Thyroid gland (tissue), 4 donors: ENCODE results near the gene ZC3HAV1L.

Experiments used
- POLR2A ChIP-seq, 2 donors: fragments of 450-650 bp; IDR thresholded peaks; one replicate each; pipeline ENCODE4 v1.6.1; 2017; ENCODE audit warnings: antibody characterized with exemption in 2 of 2, mild to moderate bottlenecking in 2 of 2, moderate library complexity in 1 of 2
- TF ChIP-seq, protein P1 (sequence below), 6 experiments: fragments of 200-600 bp in 3 of 6; fragments of 450-650 bp in 3 of 6; sonication (generic) in 3 of 6; IDR thresholded peaks; one replicate each; pipeline ENCODE4 v1.5.1; 2016 to 2019; ENCODE audit warnings: antibody characterized with exemption in 6 of 6, mild to moderate bottlenecking in 2 of 6, inconsistent platforms in 1 of 6, moderate library complexity in 1 of 6

DNA sequence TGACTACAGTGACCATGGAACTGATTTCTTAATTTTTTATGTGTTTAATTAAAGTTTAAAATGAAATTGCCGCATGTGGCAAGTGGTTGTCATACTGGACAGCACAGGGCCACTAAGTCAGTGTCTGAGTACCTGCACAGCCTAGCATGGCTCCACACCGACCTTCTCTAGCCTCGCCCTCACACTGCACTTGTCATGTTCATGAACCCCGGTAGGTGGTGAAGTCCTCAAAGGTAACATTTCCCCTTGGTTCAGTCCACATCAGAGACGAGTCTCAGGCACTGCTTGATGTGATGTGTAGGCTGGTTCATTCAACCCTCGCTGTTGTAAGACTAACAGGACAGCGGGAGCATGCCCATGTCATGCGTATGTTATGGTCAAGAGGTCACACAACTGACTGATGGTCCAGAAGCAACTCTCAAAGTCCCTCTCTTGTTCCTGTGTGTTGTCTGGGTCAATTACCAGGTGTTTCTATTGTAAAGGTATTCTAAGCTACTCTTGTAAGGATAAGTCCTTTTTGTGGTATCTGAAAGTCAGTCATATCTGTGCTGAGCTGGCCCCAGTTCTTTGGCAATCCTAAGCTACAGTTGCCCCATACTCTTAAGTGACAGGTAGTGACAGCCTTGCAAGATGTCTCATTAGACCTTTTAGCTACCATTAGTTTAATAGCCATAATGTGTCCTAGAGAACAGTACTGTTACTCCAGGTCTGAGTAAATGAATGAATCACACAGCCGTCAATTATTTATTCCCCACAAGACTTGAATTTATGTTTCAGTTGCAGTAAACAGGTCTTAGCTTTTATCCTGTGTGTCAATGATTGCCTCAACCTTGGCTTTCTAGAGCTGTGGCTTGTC is 32.9 kb upstream of the ZC3HAV1L start:
- TF ChIP-seq, protein P1, sequence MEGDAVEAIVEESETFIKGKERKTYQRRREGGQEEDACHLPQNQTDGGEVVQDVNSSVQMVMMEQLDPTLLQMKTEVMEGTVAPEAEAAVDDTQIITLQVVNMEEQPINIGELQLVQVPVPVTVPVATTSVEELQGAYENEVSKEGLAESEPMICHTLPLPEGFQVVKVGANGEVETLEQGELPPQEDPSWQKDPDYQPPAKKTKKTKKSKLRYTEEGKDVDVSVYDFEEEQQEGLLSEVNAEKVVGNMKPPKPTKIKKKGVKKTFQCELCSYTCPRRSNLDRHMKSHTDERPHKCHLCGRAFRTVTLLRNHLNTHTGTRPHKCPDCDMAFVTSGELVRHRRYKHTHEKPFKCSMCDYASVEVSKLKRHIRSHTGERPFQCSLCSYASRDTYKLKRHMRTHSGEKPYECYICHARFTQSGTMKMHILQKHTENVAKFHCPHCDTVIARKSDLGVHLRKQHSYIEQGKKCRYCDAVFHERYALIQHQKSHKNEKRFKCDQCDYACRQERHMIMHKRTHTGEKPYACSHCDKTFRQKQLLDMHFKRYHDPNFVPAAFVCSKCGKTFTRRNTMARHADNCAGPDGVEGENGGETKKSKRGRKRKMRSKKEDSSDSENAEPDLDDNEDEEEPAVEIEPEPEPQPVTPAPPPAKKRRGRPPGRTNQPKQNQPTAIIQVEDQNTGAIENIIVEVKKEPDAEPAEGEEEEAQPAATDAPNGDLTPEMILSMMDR (IDR thresholded peaks at IDR 0.05), result no peak
- TF ChIP-seq POLR2A (IDR thresholded peaks at IDR 0.05), result no peak
